SK-N-SH (cell line): ENCODE results near the gene HPCAL4. TPM values are rescaled to one million over a fixed set of nuclear protein-coding genes. Genes with fewer than 3 reads are reported as not detected.

Experiments used
- CTCF ChIA-PET: fragments of 300-600, 350-600 bp; formaldehyde crosslinking; extraction: SDS; loops from one replicate; lab custom pipeline; 2021; lab: Yijun Ruan, JAX
- POLR2A ChIA-PET: fragments of 350-600 bp; sonication (Branson Sonifier 250); formaldehyde crosslinking; extraction: SDS; loops from one replicate; lab custom pipeline; 2020; ENCODE audit warnings: antibody characterized with exemption, inconsistent platforms; lab: Yijun Ruan, JAX
- DNase-seq: peaks from one replicate; pipeline ENCODE4 v3.0.0; 2012
- H2AFZ ChIP-seq: fragments of 200-600 bp; sonication (generic); 2 replicates; pipeline ENCODE4 v1.8.1; 2016; ENCODE audit warnings: antibody characterized with exemption, mild to moderate bottlenecking, low read depth
- H3F3A ChIP-seq: fragments of 200-600 bp; sonication (generic); replicated peaks from 2 replicates; pipeline ENCODE3; 2016; ENCODE audit warnings: antibody characterized with exemption, mild to moderate bottlenecking; ENCODE audit not compliant: insufficient read depth
- H3K27ac ChIP-seq, 2 experiments: fragments of 200-500 bp in 1 of 2; fragments of 200-600 bp in 1 of 2; sonication (Bioruptor generic) in 1 of 2; sonication (generic), shearing (Covaris generic) in 1 of 2; 2 replicates each; pipeline versions ENCODE4 v1.5.1 to v1.6.1; 2014 to 2016; ENCODE audit warnings: low read depth in 2 of 2, inconsistent platforms in 1 of 2, low read length in 1 of 2, mild to moderate bottlenecking in 1 of 2, mixed read lengths in 1 of 2
- H3K27me3 ChIP-seq: fragments of 200-600 bp; sonication (generic), shearing (Covaris generic); 2 replicates; pipeline ENCODE4 v1.6.1; 2016; ENCODE audit warnings: mixed run types; ENCODE audit not compliant: insufficient read depth
- H3K36me3 ChIP-seq, 2 experiments: fragments of 200-500 bp in 1 of 2; fragments of 200-600 bp in 1 of 2; sonication (Bioruptor generic) in 1 of 2; sonication (generic) in 1 of 2; replicated peaks in 1 of 2; 2 replicates each; pipeline versions ENCODE3 to v1.5.1; 2014 to 2016; ENCODE audit warnings: low read length in 1 of 2, mild to moderate bottlenecking in 1 of 2; ENCODE audit not compliant: insufficient read depth in 2 of 2, control insufficient read depth in 1 of 2
- H3K4me1 ChIP-seq, 2 experiments: fragments of 200-500 bp in 1 of 2; fragments of 200-600 bp in 1 of 2; sonication (Bioruptor generic) in 1 of 2; sonication (generic), shearing (Covaris generic) in 1 of 2; 2 replicates each; pipeline versions ENCODE4 v1.5.1 to v1.6.1; 2014 to 2016; ENCODE audit warnings: low read depth in 1 of 2, low read length in 1 of 2, mixed run types in 1 of 2; ENCODE audit not compliant: insufficient read depth in 2 of 2, control insufficient read depth in 1 of 2
- H3K4me2 ChIP-seq: fragments of 200-600 bp; sonication (generic), shearing (Covaris generic); 2 replicates; pipeline ENCODE4 v1.6.1; 2017; ENCODE audit warnings: mixed run types
- H3K4me3 ChIP-seq, 2 experiments: fragments of 200-500 bp in 1 of 2; fragments of 200-600 bp in 1 of 2; sonication (Bioruptor generic) in 1 of 2; sonication (generic), shearing (Covaris generic) in 1 of 2; 2 replicates each; pipeline versions ENCODE4 v1.5.1 to v1.8.1; 2014 to 2016; ENCODE audit warnings: low read depth in 2 of 2, inconsistent platforms in 1 of 2, low read length in 1 of 2, mild to moderate bottlenecking in 1 of 2, mixed read lengths in 1 of 2, moderate library complexity in 1 of 2
- H3K79me2 ChIP-seq: fragments of 200-600 bp; sonication (generic); 2 replicates; pipeline ENCODE4 v1.8.1; 2017; ENCODE audit warnings: mild to moderate bottlenecking; ENCODE audit not compliant: insufficient read depth
- H3K9ac ChIP-seq: fragments of 200-600 bp; sonication (generic); 2 replicates; pipeline ENCODE4 v1.6.1; 2017; ENCODE audit warnings: mixed run types
- H3K9me2 ChIP-seq: fragments of 200-600 bp; sonication (generic); 2 replicates; pipeline ENCODE4 v1.6.1; 2017; ENCODE audit warnings: mixed run types
- H3K9me3 ChIP-seq: fragments of 200-600 bp; sonication (generic); 2 replicates; pipeline ENCODE4 v1.6.1; 2017; ENCODE audit warnings: mixed run types, mild to moderate bottlenecking, moderate library complexity
- H4K20me1 ChIP-seq: fragments of 200-600 bp; sonication (generic); 2 replicates; pipeline ENCODE4 v1.6.1; 2017; ENCODE audit warnings: mild to moderate bottlenecking, mixed run types; ENCODE audit not compliant: insufficient read depth
- CHD2 ChIP-seq: fragments of 150-350 bp; IDR thresholded peaks from 2 replicates; pipeline ENCODE4 v1.6.1; 2018; ENCODE audit warnings: low read length; ENCODE audit not compliant: partially characterized antibody
- EZH2phosphoT487 ChIP-seq: fragments of 200-600 bp; sonication (generic); IDR thresholded peaks from 2 replicates; pipeline ENCODE4 v1.6.1; 2017; ENCODE audit warnings: low read depth, mixed run types, mild to moderate bottlenecking, antibody characterized with exemption, moderate library complexity, borderline replicate concordance
- FOSL2 ChIP-seq: IDR thresholded peaks from 2 replicates; pipeline ENCODE4 v1.4.0; 2012; ENCODE audit warnings: low read depth, mild to moderate bottlenecking, moderate library complexity, borderline replicate concordance
- FOXJ3 ChIP-seq: sonication (generic); formaldehyde crosslinking; IDR thresholded peaks from 2 replicates; pipeline ENCODE4 v1.5.1; 2020; ENCODE audit warnings: mild to moderate bottlenecking, missing genetic modification reagents
- FOXM1 ChIP-seq: IDR thresholded peaks from 2 replicates; pipeline ENCODE4 v1.4.0; 2012; ENCODE audit warnings: low read depth, mild to moderate bottlenecking
- JUND ChIP-seq: IDR thresholded peaks from 2 replicates; pipeline ENCODE4 v1.4.0; 2012
- MEF2A ChIP-seq: IDR thresholded peaks from 2 replicates; pipeline ENCODE4 v1.4.0; 2012; ENCODE audit warnings: low read depth, borderline replicate concordance
- POLR2AphosphoS5 ChIP-seq: IDR thresholded peaks from 2 replicates; pipeline ENCODE4 v1.6.1; 2012; ENCODE audit warnings: low read depth, low read length
- RAD21 ChIP-seq: IDR thresholded peaks from 2 replicates; pipeline ENCODE4 v1.6.1; 2012; ENCODE audit warnings: mild to moderate bottlenecking, low read length
- RFX5 ChIP-seq: IDR thresholded peaks from 2 replicates; pipeline ENCODE4 v1.6.1; 2012; ENCODE audit warnings: mild to moderate bottlenecking, improper control_type of control experiment, low read length
- SIN3A ChIP-seq: IDR thresholded peaks from 2 replicates; pipeline ENCODE4 v1.6.1; 2012; ENCODE audit warnings: low read depth, mild to moderate bottlenecking, low read length, moderate library complexity, borderline replicate concordance
- SMC3 ChIP-seq: IDR thresholded peaks from 2 replicates; pipeline ENCODE4 v1.6.1; 2012; ENCODE audit warnings: low read depth, low read length, improper control_type of control experiment
- TAF1 ChIP-seq: IDR thresholded peaks from 2 replicates; pipeline ENCODE4 v1.6.1; 2012; ENCODE audit warnings: low read depth, mild to moderate bottlenecking, low read length, moderate library complexity, borderline replicate concordance
- TCF12 ChIP-seq: IDR thresholded peaks from 2 replicates; pipeline ENCODE4 v1.4.0; 2012
- TEAD4 ChIP-seq: IDR thresholded peaks from 2 replicates; pipeline ENCODE4 v1.4.0; 2012; ENCODE audit warnings: mild to moderate bottlenecking, borderline replicate concordance; ENCODE audit not compliant: insufficient read depth
- WGBS: methylation state at CpG from one replicate; pipeline ENCODE4 v1.1.6; 2017; ENCODE audit warnings: low lambda C conversion rate; 5-methylcytosine and 5-hydroxymethylcytosine counted together
- polyA plus RNA-seq, 3 experiments: library from polyadenylated mRNA; depleted of rRNA; stranded (reverse); fragments of >200 nt; gene quantifications; 2 replicates each; pipeline ENCODE4 v1.2.3, GENCODE V29; 2012
- TF ChIP-seq, protein P1 (sequence below): IDR thresholded peaks from 2 replicates; pipeline ENCODE4 v1.4.0; 2012; ENCODE audit warnings: low read depth, borderline replicate concordance
- TF ChIP-seq, protein P2 (sequence below): fragments of 150-350 bp; IDR thresholded peaks from 2 replicates; pipeline ENCODE4 v1.6.1; 2016; ENCODE audit warnings: mild to moderate bottlenecking, low read depth, low read length
- TF ChIP-seq, protein P3 (sequence below): fragments of 150-350 bp; IDR thresholded peaks from 2 replicates; pipeline ENCODE4 v1.6.1; 2017; ENCODE audit warnings: antibody characterized with exemption, low read length, low read depth, borderline replicate concordance

HPCAL4 gene
- polyA plus RNA-seq, 1 of the 3 experiments (the other 2 are of a cell fraction) = 0.15 TPM

DNA sequence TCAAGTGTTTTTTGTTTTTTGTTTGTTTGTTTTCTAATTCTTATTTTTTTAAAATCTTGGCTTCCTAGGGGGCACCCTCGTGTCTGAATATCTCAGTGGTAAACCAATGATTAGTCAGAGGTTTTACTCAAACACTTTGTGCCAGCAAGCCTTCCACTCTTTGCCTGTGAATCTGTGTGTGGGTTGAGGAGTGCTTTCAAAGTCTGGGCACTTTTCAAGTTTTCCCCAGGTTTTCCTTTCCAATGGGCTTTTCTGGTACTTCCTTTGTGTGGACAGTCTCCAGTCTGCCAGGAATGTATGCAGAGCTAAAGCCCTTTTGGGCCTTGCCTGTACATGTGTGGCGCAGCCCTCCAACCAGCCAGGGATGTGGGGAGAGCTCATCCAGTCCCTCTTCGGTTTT, 37.8 kb upstream of the HPCAL4 start:
- Histone ChIP-seq H3K27ac (no peak overlapping the region), H3K79me2 (no peaks in the 10 kb centered on the region), H4K20me1 (no peaks in the 10 kb centered on the region), H3K4me3 (no peak overlapping the region), H3K4me2 (no peak overlapping the region), H3K9me3 (no peaks in the 10 kb centered on the region), H3K9me2 (no peaks in the 10 kb centered on the region), H3K9ac (no peak overlapping the region), H2AFZ (no peak overlapping the region), H3K4me1 (no peaks in the 10 kb centered on the region), H3F3A (no peaks in the 10 kb centered on the region), H3K36me3 (no peaks in the 10 kb centered on the region), H3K27me3 (peaks cover 12% of the 10 kb centered on the region; the same call in 1 of the 2 replicates)
- CTCF ChIA-PET = interaction anchor here (0.6 to 1.6 kb wide), 3 partner anchors 55 to 537 kb away, joined by 3 to 4 read pairs (median 3); no protein-coding TSS in a partner anchor
- no peak for DNase-seq
- 55% methylated on average over 3 of the region's 3 CpGs for WGBS
- TF ChIP-seq, protein P1, sequence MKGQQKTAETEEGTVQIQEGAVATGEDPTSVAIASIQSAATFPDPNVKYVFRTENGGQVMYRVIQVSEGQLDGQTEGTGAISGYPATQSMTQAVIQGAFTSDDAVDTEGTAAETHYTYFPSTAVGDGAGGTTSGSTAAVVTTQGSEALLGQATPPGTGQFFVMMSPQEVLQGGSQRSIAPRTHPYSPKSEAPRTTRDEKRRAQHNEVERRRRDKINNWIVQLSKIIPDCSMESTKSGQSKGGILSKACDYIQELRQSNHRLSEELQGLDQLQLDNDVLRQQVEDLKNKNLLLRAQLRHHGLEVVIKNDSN = no peak
- no peak for TF ChIP-seq FOXM1
- TF ChIP-seq RFX5 = no peak
- TF ChIP-seq TEAD4 = no peak
- TF ChIP-seq TAF1 = no peak
- no peak for TF ChIP-seq POLR2AphosphoS5
- TF ChIP-seq CHD2 = no peak
- no peak for TF ChIP-seq RAD21
- TF ChIP-seq JUND = no peak
- no peak for TF ChIP-seq FOSL2
- no peak for TF ChIP-seq SMC3
- TF ChIP-seq SIN3A = no peak
- TF ChIP-seq TCF12 = no peak
- TF ChIP-seq FOXJ3 (CRISPR knock-in tag) = no peak
- TF ChIP-seq EZH2phosphoT487 = no peak
- TF ChIP-seq, protein P2, sequence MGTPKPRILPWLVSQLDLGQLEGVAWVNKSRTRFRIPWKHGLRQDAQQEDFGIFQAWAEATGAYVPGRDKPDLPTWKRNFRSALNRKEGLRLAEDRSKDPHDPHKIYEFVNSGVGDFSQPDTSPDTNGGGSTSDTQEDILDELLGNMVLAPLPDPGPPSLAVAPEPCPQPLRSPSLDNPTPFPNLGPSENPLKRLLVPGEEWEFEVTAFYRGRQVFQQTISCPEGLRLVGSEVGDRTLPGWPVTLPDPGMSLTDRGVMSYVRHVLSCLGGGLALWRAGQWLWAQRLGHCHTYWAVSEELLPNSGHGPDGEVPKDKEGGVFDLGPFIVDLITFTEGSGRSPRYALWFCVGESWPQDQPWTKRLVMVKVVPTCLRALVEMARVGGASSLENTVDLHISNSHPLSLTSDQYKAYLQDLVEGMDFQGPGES = no peak
- TF ChIP-seq MEF2A = no peak
- TF ChIP-seq, protein P3, sequence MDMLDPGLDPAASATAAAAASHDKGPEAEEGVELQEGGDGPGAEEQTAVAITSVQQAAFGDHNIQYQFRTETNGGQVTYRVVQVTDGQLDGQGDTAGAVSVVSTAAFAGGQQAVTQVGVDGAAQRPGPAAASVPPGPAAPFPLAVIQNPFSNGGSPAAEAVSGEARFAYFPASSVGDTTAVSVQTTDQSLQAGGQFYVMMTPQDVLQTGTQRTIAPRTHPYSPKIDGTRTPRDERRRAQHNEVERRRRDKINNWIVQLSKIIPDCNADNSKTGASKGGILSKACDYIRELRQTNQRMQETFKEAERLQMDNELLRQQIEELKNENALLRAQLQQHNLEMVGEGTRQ = no peak
- POLR2A ChIA-PET = no interaction called here
